ENCODE data around the gene PPARD.
"Not testable (repeated sequence)": the region's sequence is repeated elsewhere in the genome, so short reads cannot be mapped to it uniquely, and the experiment has no call there.

Gene PPARD

DNA sequence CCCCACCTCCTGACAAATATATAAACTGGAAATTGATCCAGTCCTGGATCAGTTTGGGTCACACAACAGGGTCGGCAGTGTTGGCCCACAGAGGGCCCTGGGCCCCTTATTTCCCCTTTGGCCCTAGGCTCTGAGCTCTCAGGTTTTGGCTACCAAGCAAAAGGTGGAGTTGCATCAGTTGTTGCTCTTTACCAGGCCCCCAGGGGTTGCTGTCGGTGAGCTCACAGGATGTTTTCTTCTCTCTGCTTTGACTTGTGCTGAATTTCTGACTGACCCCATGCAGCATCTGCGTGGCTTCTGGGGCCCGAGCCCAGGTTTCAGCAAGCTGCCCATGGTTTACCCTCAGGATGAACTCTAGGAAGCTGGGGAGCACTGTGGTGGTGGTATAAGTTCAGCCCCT, 44.6 kb downstream of the PPARD start:
- Mint-ChIP-seq H3K27ac (no peak overlapping the region), H3K27me3 (ENCODE audit: low read depth, poor library complexity) (no peaks in the 10 kb centered on the region), H3K36me3 (ENCODE audit: low read depth) (peaks cover 36% of the 10 kb centered on the region), H3K9me3 (peaks cover 18% of the 10 kb centered on the region), H3K4me3 (no peak overlapping the region), H3K4me1 (peaks cover 31% of the 10 kb centered on the region)
- DNase-seq, result no peak
- TF ChIP-seq CTCF (IDR thresholded peaks at IDR 0.05), result no peak

- H3K36me3 Mint-ChIP-seq (ENCODE audit: low read depth), result peaks cover 26% of the 10 kb centered on the region
- H3K9me3 Mint-ChIP-seq, result peaks cover 8% of the 10 kb centered on the region
- peaks cover 41% of the 10 kb centered on the region for H3K4me1 Mint-ChIP-seq
- no peak overlapping the region for H3K4me3 Mint-ChIP-seq
- DNase-seq, result no peak
- no peak for TF ChIP-seq CTCF (IDR thresholded peaks at IDR 0.05)
- H3K27me3 Mint-ChIP-seq (ENCODE audit: low read depth, poor library complexity), result no peaks in the 10 kb centered on the region
- no peak overlapping the region for H3K27ac Mint-ChIP-seq
Observed at GRCh38 chr6:35388030-35388429, 45.7 kb downstream of the PPARD start.

DNA sequence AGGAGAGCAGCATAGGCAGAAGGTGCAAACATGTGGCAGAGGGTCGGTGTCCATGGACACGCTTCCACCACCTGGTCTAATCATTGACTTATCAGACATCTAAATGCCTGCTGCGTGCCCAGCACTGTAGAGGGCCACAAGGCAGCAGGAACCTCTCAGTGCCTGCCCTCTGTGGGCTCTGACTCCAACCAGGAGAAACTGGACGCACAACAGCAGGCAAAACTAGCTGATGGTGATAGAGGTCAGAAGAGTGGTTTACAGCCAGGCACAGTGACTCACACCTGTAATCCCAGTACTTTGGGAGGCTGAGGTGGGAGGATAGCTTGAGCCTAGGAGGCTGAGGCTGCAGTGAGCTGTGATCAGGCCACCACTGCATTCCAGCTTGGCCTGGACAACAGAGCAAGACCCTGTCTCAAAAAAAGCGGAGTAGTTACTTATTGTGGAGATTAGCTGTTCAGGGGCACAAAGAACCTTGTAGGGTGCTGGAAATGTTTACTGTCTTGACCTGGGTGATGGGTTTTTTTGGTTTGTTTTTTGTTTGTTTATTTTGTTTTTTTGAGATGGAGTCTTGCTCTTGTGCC, 46.5 kb downstream of the PPARD start:
- Mint-ChIP-seq H3K4me1 (peaks cover 50% of the 10 kb centered on the region), H3K4me3 (no peak overlapping the region), H3K27ac (no peak overlapping the region), H3K27me3 (ENCODE audit: low read depth, poor library complexity) (no peaks in the 10 kb centered on the region), H3K9me3 (peaks cover 6% of the 10 kb centered on the region), H3K36me3 (ENCODE audit: low read depth) (peaks cover 23% of the 10 kb centered on the region)
- no peak for DNase-seq
- no peak for TF ChIP-seq CTCF (IDR thresholded peaks at IDR 0.05)

- not testable (repeated sequence) for H3K9me3 Mint-ChIP-seq; H3K27ac Mint-ChIP-seq; DNase-seq; H3K4me3 Mint-ChIP-seq; H3K27me3 Mint-ChIP-seq (ENCODE audit: low read depth, poor library complexity)
- Mint-ChIP-seq H3K4me1 (peaks cover 54% of the 10 kb centered on the region), H3K36me3 (ENCODE audit: low read depth) (peaks cover 23% of the 10 kb centered on the region)
Observed at GRCh38 chr6:35389386-35389785, 47.0 kb downstream of the PPARD start.

GRCh38 chr6:35391240-35391968, 49.0 kb downstream of the PPARD start:
- no peak for TF ChIP-seq CTCF (IDR thresholded peaks at IDR 0.05)
- H3K4me1 Mint-ChIP-seq, result peaks cover 43% of the 10 kb centered on the region
- no peak overlapping the region for H3K27ac Mint-ChIP-seq
- no peaks in the 10 kb centered on the region for H3K27me3 Mint-ChIP-seq (ENCODE audit: low read depth, poor library complexity)
- H3K4me3 Mint-ChIP-seq, result no peak overlapping the region
- no peaks in the 10 kb centered on the region for H3K9me3 Mint-ChIP-seq
- DNase-seq, result no peak
- peaks cover 19% of the 10 kb centered on the region for H3K36me3 Mint-ChIP-seq (ENCODE audit: low read depth)

GRCh38 chr6:35392111-35392702, 49.8 kb downstream of the PPARD start:
- Mint-ChIP-seq H3K4me3 (no peak overlapping the region), H3K27me3 (ENCODE audit: low read depth, poor library complexity) (no peaks in the 10 kb centered on the region), H3K9me3 (no peaks in the 10 kb centered on the region), H3K27ac (peak overlapping the region; percentile 56), H3K36me3 (ENCODE audit: low read depth) (peaks cover 21% of the 10 kb centered on the region), H3K4me1 (peaks cover 37% of the 10 kb centered on the region)
- TF ChIP-seq CTCF (IDR thresholded peaks at IDR 0.05), result no peak
- DNase-seq, result no peak
